DMS114 treated with DMSO at 0.1 percent for 48 hours (cell line): ENCODE measurements around the gene PKP1.
"Not testable (repeated sequence)": the region's sequence is repeated elsewhere in the genome, so short reads cannot be mapped to it uniquely, and the experiment has no call there.

Experiments used
- DNase-seq: peaks from one replicate; lab custom pipeline; 2025; ENCODE audit not compliant: unreplicated experiment; lab: John Stamatoyannopoulos, UW

Gene PKP1

GRCh38 chr1:201282931-201283829 is at the start of gene PKP1:
Gene PKP1, plus strand, starts transcription at chr1:201283506. Its CDS starts 197 bp downstream, at chr1:201283703.
- DNase-seq = no peak

- DNase-seq = not testable (repeated sequence)
These were observed 43.7 kb upstream of the PKP1 start for GRCh38 chr1:201239646-201240045.

- no peak for DNase-seq
These were observed 43.1 kb upstream of the PKP1 start for GRCh38 chr1:201240171-201240570.

GRCh38 chr1:201241736-201242135 is 41.6 kb upstream of the PKP1 start:
- no peak for DNase-seq

- DNase-seq = no peak
These were observed 38.2 kb upstream of the PKP1 start for GRCh38 chr1:201245082-201245481.

GRCh38 chr1:201248721-201249559 is 34.4 kb upstream of the PKP1 start:
- DNase-seq = no peak

GRCh38 chr1:201250326-201251011 is 32.8 kb upstream of the PKP1 start:
- no peak for DNase-seq

GRCh38 chr1:201251411-201251810 is 31.9 kb upstream of the PKP1 start:
- DNase-seq = no peak

- no peak for DNase-seq
These were observed 31.4 kb upstream of the PKP1 start for GRCh38 chr1:201251851-201252430.

- no peak for DNase-seq
These were observed 30.3 kb upstream of the PKP1 start for GRCh38 chr1:201252944-201253371.

- DNase-seq = no peak
These were observed 29.9 kb upstream of the PKP1 start for GRCh38 chr1:201253411-201253810.

GRCh38 chr1:201253906-201254624 is 29.2 kb upstream of the PKP1 start:
- DNase-seq = no peak

GRCh38 chr1:201254625-201255478 is 28.5 kb upstream of the PKP1 start:
- no peak for DNase-seq

- DNase-seq = no peak
These were observed 27.6 kb upstream of the PKP1 start for GRCh38 chr1:201255479-201256362.

- not testable (repeated sequence) for DNase-seq
These were observed 25.2 kb upstream of the PKP1 start for GRCh38 chr1:201258132-201258531.

- DNase-seq = no peak
These were observed 24.5 kb upstream of the PKP1 start for GRCh38 chr1:201258763-201259230.

GRCh38 chr1:201259476-201260235 is 23.6 kb upstream of the PKP1 start:
- no peak for DNase-seq

- no peak for DNase-seq
These were observed 23.1 kb upstream of the PKP1 start for GRCh38 chr1:201260236-201260590.
